Tibial nerve (tissue), 4 donors: ENCODE results near the gene NDRG3.
"Not testable (repeated sequence)": the region's sequence is repeated elsewhere in the genome, so short reads cannot be mapped to it uniquely, and the experiment has no call there.

Source experiments
- CTCF ChIP-seq, 5 experiments: fragments of 200-600 bp in 3 of 5; fragments of 450-650 bp in 2 of 5; sonication (generic) in 3 of 5; IDR thresholded peaks; one replicate each; pipeline ENCODE4 v1.5.1; 2016 to 2019; ENCODE audit warnings: antibody characterized with exemption in 5 of 5, mild to moderate bottlenecking in 3 of 5, moderate library complexity in 2 of 5
- EP300 ChIP-seq, 2 donors: sonication (generic); formaldehyde crosslinking; IDR thresholded peaks; one replicate each; pipeline ENCODE4 v1.6.1; 2017; ENCODE audit warnings: antibody characterized with exemption in 2 of 2, mild to moderate bottlenecking in 1 of 2
- POLR2A ChIP-seq, 2 donors: fragments of 450-650 bp; IDR thresholded peaks; one replicate each; pipeline ENCODE4 v1.6.1; 2017; ENCODE audit warnings: antibody characterized with exemption in 2 of 2, mild to moderate bottlenecking in 2 of 2, moderate library complexity in 2 of 2

GRCh38 chr20:36675545-36675944, 70.3 kb downstream of the NDRG3 start:
- TF ChIP-seq CTCF, POLR2A, EP300 (IDR thresholded peaks at IDR 0.05): not testable (repeated sequence)
